IPS-18c (cell line): Measurements from ENCODE around the gene DOLPP1.

ENCODE experiments used
- H3K4me3 ChIP-seq: 2 replicates; pipeline ENCODE4 v1.7.0; 2013; ENCODE audit warnings: low read depth, mild to moderate bottlenecking, low read length, moderate library complexity; ENCODE audit not compliant: insufficient read depth
- H3K9me3 ChIP-seq: one replicate; pipeline ENCODE4 v1.6.1; 2013; ENCODE audit warnings: mild to moderate bottlenecking, low read length, moderate library complexity; ENCODE audit not compliant: control insufficient read depth, insufficient read depth

Gene DOLPP1

GRCh38 chr9:129078691-129079503 is 2.0 kb upstream of the DOLPP1 start:
- no peak overlapping the region; the same call in 1 of the 2 replicates for H3K4me3 ChIP-seq

GRCh38 chr9:129079829-129080228 is 1.1 kb upstream of the DOLPP1 start:
- peak overlapping the region; percentile 75 for H3K4me3 ChIP-seq
- H3K9me3 ChIP-seq = no peaks in the 10 kb centered on the region

More at GRCh38 chr9:129078691-129079503, 2.0 kb upstream of the DOLPP1 start:
- H3K9me3 ChIP-seq = no peaks in the 10 kb centered on the region

- Histone ChIP-seq H3K9me3 (no peaks in the 10 kb centered on the region), H3K4me3 (peak overlapping the region; percentile 75)
Measured at GRCh38 chr9:129080298-129080600, 662 bp upstream of the DOLPP1 start.

GRCh38 chr9:129081388-129081904 is 535 bp downstream of the DOLPP1 start:
- peak overlapping the region; percentile 93 for H3K4me3 ChIP-seq
- no peaks in the 10 kb centered on the region for H3K9me3 ChIP-seq

- Histone ChIP-seq H3K9me3 (no peaks in the 10 kb centered on the region), H3K4me3 (no peak overlapping the region)
Measured at GRCh38 chr9:129084087-129084486, 3.2 kb downstream of the DOLPP1 start.

GRCh38 chr9:129089246-129089645 is 8.3 kb downstream of the DOLPP1 start:
- Histone ChIP-seq H3K9me3 (no peaks in the 10 kb centered on the region), H3K4me3 (no peak overlapping the region)

DNA sequence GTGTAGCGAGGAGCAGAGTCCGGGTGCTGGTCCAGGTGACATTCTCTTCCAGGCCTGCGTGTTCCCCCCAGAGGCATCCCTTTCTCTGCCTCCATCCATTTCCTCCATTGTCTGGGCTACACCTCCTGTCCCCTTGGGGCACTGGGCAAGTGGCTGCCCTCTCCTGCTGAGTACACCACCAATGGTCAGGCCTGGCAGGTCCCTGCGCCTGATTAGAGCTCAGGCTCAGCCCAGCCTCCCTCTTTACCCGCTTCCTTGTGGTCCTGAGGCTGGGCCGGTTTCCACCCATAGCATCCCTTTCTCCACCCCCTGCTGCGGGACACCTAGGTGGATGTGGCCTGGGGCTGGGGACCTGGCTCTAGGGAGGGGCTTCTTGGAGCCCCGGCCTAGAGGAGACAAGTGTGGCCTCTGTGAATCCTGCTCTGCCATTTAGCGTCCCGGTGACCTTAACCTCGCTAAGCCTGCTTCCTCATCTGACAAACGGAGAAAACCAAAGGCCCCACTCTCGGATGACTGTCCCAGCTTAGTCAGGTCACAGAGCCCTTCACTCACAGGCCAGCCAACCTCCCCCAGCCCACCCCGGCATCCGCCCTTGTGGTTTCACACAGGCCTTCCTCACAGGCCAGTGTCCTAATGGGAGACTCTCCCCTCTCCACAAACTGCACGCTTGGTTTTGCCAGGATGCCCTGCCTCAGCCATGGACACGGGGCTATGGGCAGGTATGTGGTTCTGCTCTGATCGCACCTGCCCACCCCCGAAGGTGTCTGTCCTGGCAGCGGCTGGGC is 12.9 kb downstream of the DOLPP1 start:
- Histone ChIP-seq H3K4me3 (no peak overlapping the region), H3K9me3 (no peaks in the 10 kb centered on the region)

DNA sequence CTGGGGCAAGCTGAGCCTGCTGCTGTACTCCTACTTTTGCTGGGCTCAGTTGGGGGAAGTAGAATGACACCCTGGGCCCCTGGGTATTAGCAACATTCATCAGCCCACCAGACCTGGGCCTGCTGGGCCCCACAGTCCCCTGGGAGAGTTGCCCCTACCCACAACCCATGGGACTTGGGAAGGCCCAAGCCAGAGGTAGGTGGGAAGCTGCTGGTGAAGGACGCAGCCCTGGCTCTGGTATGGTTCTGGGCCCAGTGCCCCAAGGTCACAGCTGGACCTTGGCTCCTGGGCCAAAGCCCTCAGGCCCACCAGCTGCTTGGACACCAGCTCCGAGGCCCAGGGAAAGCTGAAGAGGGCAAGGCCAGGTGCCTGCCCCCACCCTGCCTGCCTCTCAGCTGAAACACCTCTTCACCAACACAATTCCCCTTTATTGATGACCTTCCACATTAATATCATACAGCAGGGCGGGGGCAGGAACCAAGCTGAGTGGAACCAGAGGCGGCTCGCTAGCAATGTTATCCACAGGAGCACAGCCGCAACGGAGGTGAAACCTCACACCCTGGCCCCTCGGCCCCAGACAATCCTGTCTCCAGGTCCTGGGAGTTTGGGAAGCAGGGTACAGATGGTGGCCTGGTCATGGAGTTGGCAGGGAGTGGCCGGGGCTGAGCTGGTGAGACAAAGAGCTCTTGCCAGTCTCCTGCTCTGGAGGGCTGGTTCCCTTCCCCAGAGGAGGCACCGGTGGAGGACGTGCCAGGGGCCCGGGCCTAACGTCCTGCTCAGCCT is 13.7 kb downstream of the DOLPP1 start:
- H3K9me3 ChIP-seq = no peaks in the 10 kb centered on the region
- no peak overlapping the region for H3K4me3 ChIP-seq

DNA sequence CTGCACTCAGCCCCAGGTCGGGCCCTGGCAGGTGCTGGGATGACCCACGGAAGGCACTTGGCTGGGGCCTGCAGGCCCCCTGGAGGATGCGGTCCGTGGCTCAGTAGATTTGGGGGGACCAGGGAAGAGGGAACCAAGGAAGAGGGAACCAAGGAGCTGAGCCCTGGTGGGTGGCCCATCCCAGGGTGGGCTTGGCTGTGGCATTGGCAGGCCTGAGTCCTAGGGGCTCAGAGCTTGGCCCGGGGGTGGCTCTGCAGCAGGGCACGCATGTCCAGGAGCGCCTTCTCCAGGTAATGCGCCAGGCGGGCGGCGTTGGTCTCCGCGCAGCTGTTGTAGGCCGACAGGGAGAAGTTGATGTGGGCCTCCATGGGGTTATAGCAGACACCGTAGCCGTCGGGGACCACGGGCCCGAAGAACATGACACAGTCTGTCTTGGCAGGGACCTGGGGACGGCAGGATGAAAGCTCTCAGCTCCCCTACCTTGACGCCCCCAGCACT is 14.3 kb downstream of the DOLPP1 start:
- no peaks in the 10 kb centered on the region for H3K9me3 ChIP-seq
- H3K4me3 ChIP-seq = no peak overlapping the region

DNA sequence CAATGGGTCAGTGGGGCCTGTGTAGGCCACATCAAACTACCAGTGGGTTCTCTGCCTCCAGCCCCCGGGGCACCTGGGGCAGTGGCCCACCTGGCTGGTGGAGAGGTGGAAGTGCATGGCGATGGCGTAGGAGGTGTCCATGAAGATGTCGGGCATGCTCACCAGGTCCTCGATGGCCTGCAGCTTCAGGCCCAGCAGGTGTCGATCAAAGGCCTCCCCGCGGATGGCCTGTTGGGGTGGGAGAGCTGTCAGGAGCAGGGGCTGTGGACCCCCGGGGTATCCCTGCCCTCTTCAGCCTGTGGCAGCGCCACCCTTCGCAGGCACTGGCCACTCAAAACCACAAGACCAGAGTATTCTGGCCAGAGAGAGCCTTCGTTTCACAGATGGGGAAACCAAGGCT is 15.0 kb downstream of the DOLPP1 start:
- no peaks in the 10 kb centered on the region for H3K9me3 ChIP-seq
- H3K4me3 ChIP-seq = no peak overlapping the region

DNA sequence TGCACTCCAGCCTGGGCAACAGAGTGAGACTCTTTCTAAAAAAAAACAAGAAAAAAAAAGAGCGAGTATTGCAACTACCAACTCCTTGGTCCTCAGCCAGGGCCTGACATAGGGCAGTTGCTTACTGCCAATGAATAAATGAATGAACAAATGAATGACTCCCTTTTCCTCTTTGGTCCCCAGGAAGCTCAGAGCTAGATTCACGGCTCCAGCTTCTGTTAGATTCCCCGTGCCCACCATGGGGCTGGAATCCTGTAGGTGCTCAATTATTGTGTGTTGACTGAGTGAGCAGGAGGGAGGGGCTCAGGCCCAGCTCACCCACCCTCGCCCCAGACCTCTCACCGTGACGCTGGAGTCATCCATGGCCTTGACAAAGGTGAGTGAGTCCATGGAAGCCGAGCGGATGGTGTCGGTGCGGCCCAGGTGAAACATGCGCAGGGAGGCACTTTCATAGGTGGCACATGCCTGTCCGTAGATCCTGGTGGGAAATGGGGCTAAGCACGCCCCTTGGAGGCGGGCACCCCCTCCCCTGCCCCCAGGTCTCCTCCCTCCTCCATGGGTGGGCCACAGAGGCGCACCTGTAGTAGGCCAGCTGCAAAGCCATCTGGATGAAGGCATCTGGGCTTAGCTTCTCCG is 16.9 kb downstream of the DOLPP1 start:
- Histone ChIP-seq H3K4me3 (no peak overlapping the region), H3K9me3 (no peaks in the 10 kb centered on the region)

DNA sequence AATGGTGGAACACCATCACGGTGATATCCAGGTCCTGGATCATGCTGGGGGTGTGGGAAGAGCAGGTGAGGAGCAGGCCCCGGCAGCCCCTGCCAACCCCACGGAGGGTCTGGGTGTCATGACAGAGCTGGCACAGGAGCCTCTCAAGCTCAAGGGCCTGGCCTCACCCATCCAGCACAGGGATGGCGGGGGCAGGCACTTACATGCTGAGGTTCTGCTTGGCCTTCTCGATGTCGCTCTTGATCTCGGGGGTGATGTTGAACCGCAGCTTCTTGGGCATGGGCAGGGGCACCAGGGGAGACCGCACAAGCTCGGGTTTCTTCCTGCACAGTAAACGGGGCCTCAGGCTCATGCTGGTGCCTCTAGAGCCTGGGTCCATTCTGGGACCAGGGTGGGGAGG is 17.4 kb downstream of the DOLPP1 start:
- no peak overlapping the region for H3K4me3 ChIP-seq

GRCh38 chr9:129100383-129101169 is 19.7 kb downstream of the DOLPP1 start:
- no peaks in the 10 kb centered on the region for H3K9me3 ChIP-seq
- H3K4me3 ChIP-seq = no peak overlapping the region

More for the DNA sequence above, 17.4 kb downstream of the DOLPP1 start:
- H3K9me3 ChIP-seq = no peaks in the 10 kb centered on the region

GRCh38 chr9:129101279-129101678 is 20.4 kb downstream of the DOLPP1 start:
- no peaks in the 10 kb centered on the region for H3K9me3 ChIP-seq
- no peak overlapping the region for H3K4me3 ChIP-seq

DNA sequence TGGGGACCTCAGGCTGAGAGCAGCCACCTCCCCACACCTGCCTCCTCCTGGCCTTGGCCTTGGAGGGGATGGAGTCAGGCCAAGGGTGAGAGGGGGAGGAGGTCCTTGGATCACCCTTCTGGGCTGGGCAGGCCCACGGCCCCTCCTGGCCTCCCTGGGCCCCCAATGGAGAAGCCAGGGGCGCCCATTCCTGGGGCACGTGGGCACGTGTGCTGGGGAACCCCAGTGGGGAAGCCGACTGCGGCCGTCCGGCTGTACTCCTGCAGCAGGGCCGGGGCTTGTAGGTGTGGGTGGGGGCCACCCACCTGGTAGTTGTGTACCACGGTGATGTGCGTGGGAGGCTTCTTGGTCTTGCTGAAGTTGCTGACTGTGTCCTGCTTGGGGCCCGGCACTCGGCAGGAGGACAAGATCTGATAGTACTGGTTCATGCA is 21.2 kb downstream of the DOLPP1 start:
- no peak overlapping the region for H3K4me3 ChIP-seq
- no peaks in the 10 kb centered on the region for H3K9me3 ChIP-seq
